ENCODE measurements around the gene SLC39A3.

SLC39A3 gene

GRCh38 chr19:2768365-2769132 lies 28.7 kb upstream of the SLC39A3 start:
- DNase-seq: no peak

- DNase-seq: no peak
Measured at GRCh38 chr19:2767688-2768087, 27.9 kb upstream of the SLC39A3 start.

GRCh38 chr19:2766594-2767372 lies 27.0 kb upstream of the SLC39A3 start:
- no peak for DNase-seq

- no peak for DNase-seq
Measured at GRCh38 chr19:2765376-2765775, 25.6 kb upstream of the SLC39A3 start.

- no peak for DNase-seq
Measured at GRCh38 chr19:2764945-2765344, 25.1 kb upstream of the SLC39A3 start.

GRCh38 chr19:2763687-2764086 lies 23.9 kb upstream of the SLC39A3 start:
- DNase-seq: no peak

GRCh38 chr19:2762783-2763496 lies 23.1 kb upstream of the SLC39A3 start:
- no peak for DNase-seq

GRCh38 chr19:2761876-2762782 lies 22.3 kb upstream of the SLC39A3 start:
- DNase-seq: no peak

- DNase-seq: no peak
Measured at GRCh38 chr19:2761309-2761677, 21.5 kb upstream of the SLC39A3 start.

- no peak for DNase-seq
Measured at GRCh38 chr19:2759965-2760364, 20.1 kb upstream of the SLC39A3 start.

GRCh38 chr19:2759362-2759761 lies 19.5 kb upstream of the SLC39A3 start:
- no peak for DNase-seq

GRCh38 chr19:2758601-2759313 lies 18.9 kb upstream of the SLC39A3 start:
- no peak for DNase-seq

- no peak for DNase-seq
Measured at GRCh38 chr19:2756921-2757881, 17.4 kb upstream of the SLC39A3 start.

- no peak for DNase-seq
Measured at GRCh38 chr19:2756477-2756876, 16.7 kb upstream of the SLC39A3 start.

- no peak for DNase-seq
Measured at GRCh38 chr19:2755811-2756210, 16.0 kb upstream of the SLC39A3 start.

GRCh38 chr19:2755448-2755705 lies 15.6 kb upstream of the SLC39A3 start:
- no peak for DNase-seq

- no peak for DNase-seq
Measured at GRCh38 chr19:2754659-2755447, 15.0 kb upstream of the SLC39A3 start.

GRCh38 chr19:2751438-2751830 lies 11.6 kb upstream of the SLC39A3 start:
- DNase-seq: no peak

- DNase-seq: no peak
Measured at GRCh38 chr19:2750808-2751437, 11.1 kb upstream of the SLC39A3 start.
